Activated T-cell treated with anti-CD3 and anti-CD28 coated beads, Interleukin-2, amount 50 U/mL, for 4 hours (primary cell): ENCODE measurements around the gene SETD7. TPM values are rescaled to one million over a fixed set of nuclear protein-coding genes. Genes with fewer than 3 reads are reported as not detected.

Experiments
- ATAC-seq, 2 donors: fragments of 200-7000 bp; cut with Tn5 transposase; one replicate each; pipeline ENCODE4 v1.10.0; 2021
- DNase-seq: peaks from one replicate; pipeline ENCODE4 v3.0.0-alpha.2; 2020
- H3K27me3 Mint-ChIP-seq: one replicate; pipeline ENCODE4 v1.8.0; 2021; ENCODE audit warnings: low read depth, mixed read lengths
- H3K36me3 Mint-ChIP-seq: one replicate; pipeline ENCODE4 v1.8.0; 2022; ENCODE audit warnings: mixed read lengths; ENCODE audit not compliant: insufficient read depth
- H3K4me1 Mint-ChIP-seq: one replicate; pipeline ENCODE4 v1.8.0; 2021; ENCODE audit warnings: low read depth, mixed read lengths
- H3K4me3 Mint-ChIP-seq: one replicate; pipeline ENCODE4 v1.8.0; 2021; ENCODE audit warnings: mild to moderate bottlenecking, moderate library complexity, mixed read lengths
- H3K9me3 Mint-ChIP-seq: one replicate; pipeline ENCODE4 v1.8.0; 2021; ENCODE audit warnings: mixed read lengths
- total RNA-seq, 3 donors: library from RNA; stranded (reverse); gene quantifications; one replicate each; pipeline ENCODE4 v1.2.1, GENCODE V29; 2021

The SETD7 gene
- total RNA-seq, 3 donors from 2014 or later, result 11.1 to 16.6 (median 14.5) TPM

GRCh38 chr4:139523076-139523475 lies 32.9 kb downstream of the SETD7 start:
- DNase-seq, result no peak
- ATAC-seq, result no peak
- Mint-ChIP-seq H3K27me3 (no peaks in the 10 kb centered on the region), H3K9me3 (no peaks in the 10 kb centered on the region), H3K4me3 (no peak overlapping the region), H3K36me3 (peaks cover 25% of the 10 kb centered on the region), H3K4me1 (peaks cover 14% of the 10 kb centered on the region)

GRCh38 chr4:139522457-139522856 lies 33.6 kb downstream of the SETD7 start:
- H3K36me3 Mint-ChIP-seq, result peaks cover 25% of the 10 kb centered on the region
- no peak overlapping the region for H3K4me3 Mint-ChIP-seq
- ATAC-seq (no peak), DNase-seq (no peak)
- H3K27me3 Mint-ChIP-seq, result no peaks in the 10 kb centered on the region
- H3K9me3 Mint-ChIP-seq, result no peaks in the 10 kb centered on the region
- H3K4me1 Mint-ChIP-seq, result peaks cover 14% of the 10 kb centered on the region

DNA sequence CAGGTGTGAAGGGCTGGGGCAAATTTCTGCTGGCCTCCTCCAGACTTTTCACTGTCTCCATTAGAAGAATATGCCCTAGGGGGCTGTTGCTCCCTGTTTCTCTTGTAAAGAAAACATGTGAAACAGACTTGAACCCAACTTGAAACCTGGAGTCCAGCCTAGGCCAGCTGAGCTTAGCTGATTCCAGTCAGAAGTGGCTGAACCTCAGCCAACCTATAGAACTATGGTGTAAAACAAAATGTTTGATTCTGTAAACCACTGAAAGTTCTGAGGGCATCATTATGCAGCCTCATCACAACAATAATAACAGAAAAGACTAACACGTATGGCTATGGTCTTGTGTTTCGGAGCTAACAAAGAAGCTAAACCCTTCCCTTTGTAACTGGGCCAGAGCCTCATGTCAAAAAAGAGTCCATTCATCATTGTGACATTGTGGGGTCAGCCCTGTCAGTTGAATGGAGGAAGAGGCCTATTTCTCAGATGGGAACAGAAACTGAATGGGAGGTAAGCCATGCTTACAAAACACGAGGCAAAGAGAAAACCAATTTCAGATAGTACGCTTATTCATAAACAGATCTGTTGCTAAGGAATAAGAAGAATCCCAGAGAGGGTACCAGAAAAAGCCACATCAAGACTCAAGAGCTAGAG lies 34.1 kb downstream of the SETD7 start:
- ATAC-seq (no peak), DNase-seq (no peak)
- Mint-ChIP-seq H3K36me3 (peaks cover 26% of the 10 kb centered on the region), H3K27me3 (no peaks in the 10 kb centered on the region), H3K4me3 (no peak overlapping the region), H3K4me1 (peaks cover 14% of the 10 kb centered on the region), H3K9me3 (no peaks in the 10 kb centered on the region)

DNA sequence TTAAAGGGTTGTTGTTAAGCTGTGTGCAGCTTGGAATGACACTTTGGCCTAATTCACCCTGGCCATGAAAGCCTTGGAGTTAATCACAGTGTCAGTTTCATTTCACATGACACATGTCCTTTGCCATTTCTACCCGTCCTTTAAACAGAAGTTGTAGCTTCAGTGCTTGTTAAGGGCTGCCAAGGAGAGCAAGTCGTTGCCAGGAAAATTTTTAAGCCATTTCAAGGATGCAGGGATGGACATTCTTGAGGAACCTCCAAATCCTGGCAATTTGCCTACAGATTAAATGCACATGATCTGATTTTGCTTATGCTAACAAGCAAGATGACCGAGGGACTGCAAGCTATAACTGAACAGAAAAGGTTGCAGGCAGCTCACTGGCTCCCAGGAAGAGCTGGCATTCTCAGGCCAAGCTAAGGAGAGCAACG lies 40.5 kb downstream of the SETD7 start:
- Mint-ChIP-seq H3K36me3 (peaks cover 29% of the 10 kb centered on the region), H3K4me3 (no peak overlapping the region), H3K9me3 (no peaks in the 10 kb centered on the region), H3K27me3 (no peaks in the 10 kb centered on the region), H3K4me1 (no peaks in the 10 kb centered on the region)
- ATAC-seq (no peak), DNase-seq (no peak)

GRCh38 chr4:139514382-139515059 lies 41.5 kb downstream of the SETD7 start:
- no peaks in the 10 kb centered on the region for H3K27me3 Mint-ChIP-seq
- H3K36me3 Mint-ChIP-seq, result peaks cover 29% of the 10 kb centered on the region
- no peaks in the 10 kb centered on the region for H3K4me1 Mint-ChIP-seq
- ATAC-seq, result no peak
- no peak for DNase-seq
- H3K4me3 Mint-ChIP-seq, result no peak overlapping the region
- H3K9me3 Mint-ChIP-seq, result no peaks in the 10 kb centered on the region

DNA sequence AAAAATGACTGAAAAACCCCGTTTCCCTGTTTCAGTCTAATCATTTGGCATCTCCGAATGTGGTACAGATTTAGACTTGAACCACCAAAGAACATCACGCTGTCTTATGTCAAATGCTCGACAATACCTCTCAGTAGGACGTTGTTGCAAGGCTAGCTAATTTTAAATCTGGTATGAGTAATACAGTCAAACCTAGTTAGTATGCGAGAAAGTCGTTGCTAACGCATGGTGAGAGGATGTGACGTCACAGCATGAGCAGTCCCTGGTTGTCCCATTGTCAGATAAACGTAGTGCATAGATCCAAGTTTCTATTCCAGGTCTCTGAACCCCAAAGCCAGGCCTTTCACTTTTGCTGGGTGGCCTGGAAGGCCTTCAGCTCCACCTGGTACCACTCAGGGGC lies 44.7 kb downstream of the SETD7 start:
- Mint-ChIP-seq H3K4me3 (no peak overlapping the region), H3K27me3 (no peaks in the 10 kb centered on the region), H3K36me3 (peaks cover 28% of the 10 kb centered on the region), H3K4me1 (no peaks in the 10 kb centered on the region), H3K9me3 (no peaks in the 10 kb centered on the region)
- ATAC-seq (no peak), DNase-seq (no peak)

DNA sequence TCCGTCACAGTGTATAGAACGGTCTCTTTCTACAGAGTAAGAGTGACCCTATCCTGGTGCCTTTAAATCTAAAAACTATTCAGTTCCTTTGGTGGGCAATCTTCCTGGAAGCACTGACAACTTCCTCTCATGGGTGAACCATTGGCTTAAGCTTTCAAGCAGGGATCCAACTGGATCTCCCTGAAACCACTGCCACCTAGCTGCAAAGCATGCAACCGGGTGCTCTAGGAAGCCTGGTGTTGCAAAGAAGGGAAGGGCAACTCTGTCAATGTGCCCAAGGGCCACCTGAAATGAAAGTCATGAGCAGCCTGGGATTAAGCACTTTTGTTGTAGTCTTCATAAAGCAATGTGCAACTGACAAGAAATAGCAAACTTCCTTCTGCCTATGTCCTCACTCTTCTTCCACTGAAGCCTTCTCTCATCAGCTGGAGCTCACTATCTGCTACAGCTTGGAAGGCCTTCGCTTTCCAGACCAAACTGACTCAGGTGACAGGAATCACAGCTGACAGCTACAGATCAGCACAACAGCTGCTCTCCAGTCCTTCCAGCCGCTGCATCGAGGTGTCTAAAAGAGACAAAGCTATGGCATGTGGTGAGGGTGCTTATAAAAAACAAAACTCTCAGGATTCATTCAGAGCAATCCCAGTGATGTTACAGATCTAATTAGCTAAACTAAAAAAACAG lies 46.1 kb downstream of the SETD7 start:
- ATAC-seq (no peak), DNase-seq (no peak)
- Mint-ChIP-seq H3K36me3 (peaks cover 18% of the 10 kb centered on the region), H3K9me3 (no peaks in the 10 kb centered on the region), H3K4me1 (no peaks in the 10 kb centered on the region), H3K4me3 (no peak overlapping the region), H3K27me3 (no peaks in the 10 kb centered on the region)

DNA sequence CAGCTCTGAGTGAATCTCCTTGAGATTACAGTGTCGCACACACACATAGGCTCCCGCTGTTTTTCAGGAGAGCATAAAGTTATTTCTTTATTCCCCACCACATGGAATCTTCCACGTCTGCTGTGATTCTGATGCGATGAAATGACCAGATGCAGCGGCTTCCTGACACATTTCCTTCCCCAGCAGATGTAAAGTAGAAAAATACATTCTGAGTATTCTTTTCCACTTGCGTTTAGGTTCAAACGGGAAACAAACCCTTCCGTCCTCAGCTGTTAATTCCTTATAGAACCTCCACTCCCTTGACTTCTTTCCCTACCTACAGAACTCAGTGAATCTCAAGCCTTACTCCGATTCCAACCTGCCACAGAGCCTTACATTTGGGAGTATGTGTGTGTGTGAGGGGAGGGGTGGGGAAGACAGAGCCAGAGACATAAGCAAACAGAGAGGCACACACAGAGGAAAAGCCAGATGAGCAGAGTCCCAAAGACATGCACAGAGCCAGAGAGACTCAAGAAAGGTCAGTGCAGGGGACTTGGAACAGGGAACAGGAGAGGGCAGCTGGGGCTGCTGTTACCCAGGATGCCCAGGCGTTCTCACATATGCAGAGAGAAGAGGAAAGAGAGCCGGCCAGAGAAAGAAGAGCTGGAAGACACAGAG lies 47.3 kb downstream of the SETD7 start:
- ATAC-seq, result no peak
- no peak for DNase-seq
- no peaks in the 10 kb centered on the region for H3K27me3 Mint-ChIP-seq
- peaks cover 17% of the 10 kb centered on the region for H3K36me3 Mint-ChIP-seq
- no peaks in the 10 kb centered on the region for H3K4me1 Mint-ChIP-seq
- peaks cover 2% of the 10 kb centered on the region for H3K9me3 Mint-ChIP-seq
- H3K4me3 Mint-ChIP-seq, result no peak overlapping the region

DNA sequence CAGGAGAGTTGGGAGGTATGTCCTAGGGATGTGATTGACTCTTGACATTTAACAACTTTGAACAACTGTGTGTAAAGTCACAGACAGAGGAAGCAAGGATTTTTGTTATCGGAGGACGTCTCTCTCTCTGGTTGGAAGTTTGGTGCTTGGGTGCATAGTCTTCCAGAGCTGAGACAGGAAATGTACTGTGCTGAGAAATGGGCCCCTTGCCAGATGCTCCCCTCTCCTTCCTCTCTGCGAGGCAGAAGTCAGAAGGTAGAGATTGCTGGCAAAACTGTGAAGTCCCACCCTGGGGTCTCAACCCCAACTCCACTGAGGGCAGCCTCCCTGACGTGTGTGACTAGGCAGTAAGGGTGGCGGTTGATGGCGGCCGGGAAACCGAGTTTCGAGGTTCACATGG lies 49.2 kb downstream of the SETD7 start:
- DNase-seq (no peak), ATAC-seq (no peak)
- no peaks in the 10 kb centered on the region for H3K27me3 Mint-ChIP-seq
- peaks cover 3% of the 10 kb centered on the region for H3K9me3 Mint-ChIP-seq
- H3K4me1 Mint-ChIP-seq, result no peaks in the 10 kb centered on the region
- peaks cover 19% of the 10 kb centered on the region for H3K36me3 Mint-ChIP-seq
- H3K4me3 Mint-ChIP-seq, result no peak overlapping the region

DNA sequence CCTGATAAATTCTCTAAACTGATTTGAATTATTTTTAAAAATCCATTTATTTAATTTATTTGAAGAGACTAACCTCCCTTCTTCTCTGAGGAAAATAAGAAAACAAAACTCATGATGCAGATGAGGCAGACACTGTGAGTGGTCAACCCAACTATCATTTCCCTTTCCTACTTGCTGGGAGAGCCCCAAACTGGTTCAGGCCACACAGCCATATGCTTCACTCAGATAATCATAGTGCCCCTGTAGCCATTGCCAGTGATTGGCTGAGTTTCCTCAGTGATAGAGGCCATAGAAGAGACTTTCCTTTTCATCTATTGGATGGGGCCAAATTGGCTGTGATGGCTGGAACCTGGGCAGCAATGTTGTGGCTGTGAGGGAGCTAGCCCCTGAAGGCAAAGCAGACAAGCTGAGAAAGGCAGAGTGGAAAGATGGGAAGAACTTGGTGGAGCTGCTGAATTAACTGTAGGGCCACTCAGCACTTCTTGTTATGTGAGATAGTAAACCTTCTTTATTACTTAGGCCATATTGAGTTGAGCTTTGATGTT lies 52.3 kb downstream of the SETD7 start:
- Mint-ChIP-seq H3K27me3 (peaks cover 4% of the 10 kb centered on the region), H3K9me3 (peaks cover 3% of the 10 kb centered on the region), H3K4me1 (no peaks in the 10 kb centered on the region), H3K36me3 (peaks cover 7% of the 10 kb centered on the region), H3K4me3 (no peak overlapping the region)
- ATAC-seq (no peak), DNase-seq (no peak)

DNA sequence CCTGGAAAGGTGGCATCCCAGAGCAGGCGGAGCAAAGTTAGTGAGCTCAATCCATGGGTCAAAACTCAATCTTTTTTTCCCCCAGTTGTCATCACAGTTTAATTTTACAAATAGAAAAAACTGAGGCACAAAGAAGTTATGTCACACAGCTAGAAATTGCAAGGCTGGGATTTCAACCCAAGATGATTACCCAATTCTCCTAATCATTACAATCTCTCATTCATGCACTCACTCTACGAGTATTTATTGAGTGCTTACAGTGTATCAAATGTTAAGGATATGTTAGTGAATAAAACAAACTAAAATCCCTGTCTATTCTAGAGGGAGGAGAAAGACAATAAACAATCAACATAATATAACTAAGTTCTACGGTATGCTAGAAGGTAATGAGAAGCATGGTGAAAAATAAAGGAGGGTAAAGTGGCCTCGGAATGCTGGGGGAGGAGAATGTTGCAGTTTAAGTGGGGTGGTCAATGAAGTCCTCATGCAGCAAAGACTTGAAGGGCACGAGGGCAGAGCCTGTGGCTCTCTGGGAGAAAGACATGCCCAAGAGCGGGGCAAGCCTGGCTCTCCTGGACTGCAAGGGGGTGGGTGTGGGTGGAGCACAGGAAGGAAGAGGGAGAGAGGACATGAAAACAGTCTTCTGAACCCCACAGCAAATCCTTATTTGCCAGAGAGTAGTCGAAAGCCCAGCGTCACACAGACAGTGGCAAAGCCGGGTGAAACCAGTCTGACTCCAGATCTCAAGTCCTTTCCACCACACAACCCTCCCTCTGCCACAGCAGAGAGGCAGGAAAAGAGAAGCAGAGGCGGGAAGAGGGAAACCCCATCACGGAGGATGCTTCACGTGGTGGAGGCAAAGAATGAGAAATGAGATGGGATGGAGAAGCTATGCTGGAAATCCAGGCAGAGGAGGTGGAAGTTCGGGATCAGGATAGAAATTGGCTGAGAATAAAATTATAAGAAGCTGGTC lies 53.8 kb downstream of the SETD7 start:
- Mint-ChIP-seq H3K27me3 (peaks cover 4% of the 10 kb centered on the region), H3K9me3 (peaks cover 3% of the 10 kb centered on the region), H3K4me3 (no peak overlapping the region), H3K36me3 (peaks cover 5% of the 10 kb centered on the region), H3K4me1 (no peaks in the 10 kb centered on the region)
- DNase-seq (no peak), ATAC-seq (no peak)

DNA sequence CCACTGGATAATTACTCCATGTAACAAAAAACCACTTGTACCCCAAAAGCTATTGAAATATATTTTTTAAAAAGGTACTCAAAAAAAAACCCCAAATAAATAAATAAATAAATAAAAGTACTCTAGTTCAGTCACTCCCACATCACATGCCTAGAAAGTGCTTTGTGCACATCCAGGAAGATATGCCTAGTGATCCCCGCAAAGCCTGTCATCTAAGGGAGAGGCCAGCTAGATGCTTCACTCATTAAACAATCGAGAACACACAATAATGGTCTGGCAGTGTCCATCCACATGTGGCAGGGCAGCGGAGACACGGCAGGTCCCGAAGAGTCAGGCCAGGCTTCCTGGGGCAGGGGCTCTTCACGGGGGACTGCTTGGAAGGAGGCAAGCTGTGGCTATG lies 54.5 kb downstream of the SETD7 start:
- no peaks in the 10 kb centered on the region for H3K4me1 Mint-ChIP-seq
- peaks cover 5% of the 10 kb centered on the region for H3K36me3 Mint-ChIP-seq
- peaks cover 3% of the 10 kb centered on the region for H3K9me3 Mint-ChIP-seq
- DNase-seq (no peak), ATAC-seq (no peak)
- no peak overlapping the region for H3K4me3 Mint-ChIP-seq
- peaks cover 4% of the 10 kb centered on the region for H3K27me3 Mint-ChIP-seq

GRCh38 chr4:139501117-139501516 lies 54.9 kb downstream of the SETD7 start:
- H3K4me1 Mint-ChIP-seq, result no peaks in the 10 kb centered on the region
- ATAC-seq, result no peak
- H3K36me3 Mint-ChIP-seq, result peaks cover 5% of the 10 kb centered on the region
- peaks cover 4% of the 10 kb centered on the region for H3K27me3 Mint-ChIP-seq
- peaks cover 3% of the 10 kb centered on the region for H3K9me3 Mint-ChIP-seq
- no peak for DNase-seq
- H3K4me3 Mint-ChIP-seq, result no peak overlapping the region
